ENCODE data around the gene C1QC. TPM values are rescaled to one million over a fixed set of nuclear protein-coding genes. Genes with fewer than 3 reads are reported as not detected.

The C1QC gene
- total RNA-seq, 1 experiment from 2014 or later = not detected

- H2BK12ac ChIP-seq (ENCODE audit: insufficient read length, low read depth, low read length) = no peak overlapping the region
- no CpG with 5 or more reads among the region's 5 CpGs for WGBS (ENCODE audit: extremely low coverage, insufficient read length, low lambda C conversion rate)
- no peak overlapping the region for H3K56ac ChIP-seq (ENCODE audit: insufficient read length, low read depth, low read length)
- H3T11ph ChIP-seq (ENCODE audit: low read length) = no peak overlapping the region
- no peaks in the 10 kb centered on the region for H3K9me3 ChIP-seq (ENCODE audit: control insufficient read depth, low read depth, low read length)
- H3K4me2 ChIP-seq (ENCODE audit: insufficient read depth, insufficient read length, low read length) = no peak overlapping the region
- no peaks in the 10 kb centered on the region for H3K27me3 ChIP-seq (ENCODE audit: insufficient read depth, low read length)
- Mint-ChIP-seq H3K36me3 (ENCODE audit: insufficient read depth in 1 of 3, low read depth in 3 of 3) (no peaks in the 10 kb centered on the region), H3K27ac (no peak overlapping the region), H3K4me3 (peak overlapping the region in 1 of 2 experiments; percentile 64; a peak in 2 of 5 replicates), H3K4me1 (peaks cover 58 to 70% of the 10 kb centered on the region in 2 experiments), H3K9me3 (peaks cover 0 to 6% of the 10 kb centered on the region in 2 experiments; a peak in 1 of 5 replicates), H3K27me3 (ENCODE audit: low read depth) (peaks cover 10% of the 10 kb centered on the region)
- H3K4ac ChIP-seq (ENCODE audit: low read depth, low read length) = no peak overlapping the region
- H3K79me1 ChIP-seq (ENCODE audit: insufficient read depth, low read depth, low read length, poor library complexity, severe bottlenecking) = no peaks in the 10 kb centered on the region
- no peaks in the 10 kb centered on the region for H3K79me2 ChIP-seq (ENCODE audit: insufficient read depth, low read length)
- H2BK15ac ChIP-seq (ENCODE audit: low read depth, low read length) = no peak overlapping the region
- no peak overlapping the region for H2AK5ac ChIP-seq (ENCODE audit: insufficient read length, low read length)
- H3K9ac ChIP-seq (ENCODE audit: extremely low read depth, insufficient read length, low read length) = no peak overlapping the region
- no peak overlapping the region for H3K23ac ChIP-seq (ENCODE audit: insufficient read length, low read depth, low read length)
- DNase-seq = no peak
- H3K14ac ChIP-seq (ENCODE audit: insufficient read depth, low read length) = no peak overlapping the region
- no peak overlapping the region for H2BK120ac ChIP-seq (ENCODE audit: low read depth, low read length, poor library complexity, severe bottlenecking)
- no peak overlapping the region for H4K8ac ChIP-seq (replicated peaks; ENCODE audit: insufficient read length, low read depth, low read length)
- H3K23me2 ChIP-seq (ENCODE audit: insufficient read length, low read depth, low read length, poor library complexity, severe bottlenecking) = no peaks in the 10 kb centered on the region
- no peak overlapping the region for H2BK20ac ChIP-seq (ENCODE audit: low read depth, low read length, poor library complexity, severe bottlenecking)
- H3K4me1 ChIP-seq (ENCODE audit: insufficient read depth, low read length) = peaks cover 5% of the 10 kb centered on the region
- H3K18ac ChIP-seq (ENCODE audit: insufficient read length, low read depth, low read length) = no peak overlapping the region
- H2BK5ac ChIP-seq (ENCODE audit: insufficient read length, low read length) = no peak overlapping the region
- no peak overlapping the region for H4K5ac ChIP-seq (ENCODE audit: insufficient read length, low read depth, low read length)
- no peak overlapping the region for H2AFZ ChIP-seq (ENCODE audit: low read length)
- no peak overlapping the region for H4K91ac ChIP-seq (ENCODE audit: insufficient read length, low read depth, low read length)
- no peaks in the 10 kb centered on the region for H4K20me1 ChIP-seq (ENCODE audit: control insufficient read depth, insufficient read depth, insufficient read length)
- no peak overlapping the region for H3K27ac ChIP-seq (ENCODE audit: insufficient read length, low read depth, low read length)
- TF ChIP-seq, protein P1, sequence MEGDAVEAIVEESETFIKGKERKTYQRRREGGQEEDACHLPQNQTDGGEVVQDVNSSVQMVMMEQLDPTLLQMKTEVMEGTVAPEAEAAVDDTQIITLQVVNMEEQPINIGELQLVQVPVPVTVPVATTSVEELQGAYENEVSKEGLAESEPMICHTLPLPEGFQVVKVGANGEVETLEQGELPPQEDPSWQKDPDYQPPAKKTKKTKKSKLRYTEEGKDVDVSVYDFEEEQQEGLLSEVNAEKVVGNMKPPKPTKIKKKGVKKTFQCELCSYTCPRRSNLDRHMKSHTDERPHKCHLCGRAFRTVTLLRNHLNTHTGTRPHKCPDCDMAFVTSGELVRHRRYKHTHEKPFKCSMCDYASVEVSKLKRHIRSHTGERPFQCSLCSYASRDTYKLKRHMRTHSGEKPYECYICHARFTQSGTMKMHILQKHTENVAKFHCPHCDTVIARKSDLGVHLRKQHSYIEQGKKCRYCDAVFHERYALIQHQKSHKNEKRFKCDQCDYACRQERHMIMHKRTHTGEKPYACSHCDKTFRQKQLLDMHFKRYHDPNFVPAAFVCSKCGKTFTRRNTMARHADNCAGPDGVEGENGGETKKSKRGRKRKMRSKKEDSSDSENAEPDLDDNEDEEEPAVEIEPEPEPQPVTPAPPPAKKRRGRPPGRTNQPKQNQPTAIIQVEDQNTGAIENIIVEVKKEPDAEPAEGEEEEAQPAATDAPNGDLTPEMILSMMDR (conservative IDR thresholded peaks at IDR 0.05) = no peak
Observed at GRCh38 chr1:22627331-22627730, 16.1 kb upstream of the C1QC start.

All from H9 (cell line).